Erythroblast (primary cell): ENCODE results near the gene TRAM2.

Source experiments
- GATA1 ChIP-seq: IDR thresholded peaks from 2 replicates; pipeline ENCODE4 v1.6.1; 2011; ENCODE audit warnings: low read depth, mild to moderate bottlenecking, control low read depth, low read length, moderate library complexity
- POLR2A ChIP-seq: IDR thresholded peaks from 2 replicates; pipeline ENCODE4 v1.6.1; 2011; ENCODE audit warnings: mild to moderate bottlenecking, low read length

- no peak for TF ChIP-seq POLR2A
- TF ChIP-seq GATA1: no peak
These were observed 33.2 kb upstream of the TRAM2 start for GRCh38 chr6:52610011-52610410.
